Measurements from ENCODE around the gene BET1L.

DNA sequence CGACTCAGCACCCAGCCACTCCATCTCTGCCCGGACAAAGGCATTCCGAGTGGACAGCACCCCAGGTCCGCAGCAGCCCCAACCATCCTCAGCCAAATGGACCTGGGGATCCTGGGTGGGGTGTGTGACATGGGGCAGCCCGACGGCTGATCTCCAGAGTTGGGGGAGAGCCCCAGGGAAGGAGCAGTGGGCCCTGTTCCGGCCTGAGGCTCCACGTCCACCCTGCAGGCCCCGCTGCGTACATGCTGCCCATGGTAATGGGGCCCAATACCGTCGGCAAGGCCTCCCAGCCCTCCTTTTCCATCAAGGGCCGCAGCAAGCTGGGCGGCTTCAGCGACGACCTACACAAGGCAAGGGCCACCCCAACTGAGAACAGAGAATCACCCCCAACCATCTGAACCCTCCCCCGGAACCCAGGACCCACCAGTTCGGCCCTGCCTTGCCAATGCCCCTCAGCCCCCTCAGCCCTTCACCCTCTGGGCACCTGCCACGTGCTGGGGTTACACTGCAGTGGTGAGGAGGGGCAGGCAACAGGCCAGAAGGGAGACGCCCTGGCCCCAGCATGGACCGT lies 8.9 kb downstream of the BET1L start:
- TF ChIP-seq, protein P1, sequence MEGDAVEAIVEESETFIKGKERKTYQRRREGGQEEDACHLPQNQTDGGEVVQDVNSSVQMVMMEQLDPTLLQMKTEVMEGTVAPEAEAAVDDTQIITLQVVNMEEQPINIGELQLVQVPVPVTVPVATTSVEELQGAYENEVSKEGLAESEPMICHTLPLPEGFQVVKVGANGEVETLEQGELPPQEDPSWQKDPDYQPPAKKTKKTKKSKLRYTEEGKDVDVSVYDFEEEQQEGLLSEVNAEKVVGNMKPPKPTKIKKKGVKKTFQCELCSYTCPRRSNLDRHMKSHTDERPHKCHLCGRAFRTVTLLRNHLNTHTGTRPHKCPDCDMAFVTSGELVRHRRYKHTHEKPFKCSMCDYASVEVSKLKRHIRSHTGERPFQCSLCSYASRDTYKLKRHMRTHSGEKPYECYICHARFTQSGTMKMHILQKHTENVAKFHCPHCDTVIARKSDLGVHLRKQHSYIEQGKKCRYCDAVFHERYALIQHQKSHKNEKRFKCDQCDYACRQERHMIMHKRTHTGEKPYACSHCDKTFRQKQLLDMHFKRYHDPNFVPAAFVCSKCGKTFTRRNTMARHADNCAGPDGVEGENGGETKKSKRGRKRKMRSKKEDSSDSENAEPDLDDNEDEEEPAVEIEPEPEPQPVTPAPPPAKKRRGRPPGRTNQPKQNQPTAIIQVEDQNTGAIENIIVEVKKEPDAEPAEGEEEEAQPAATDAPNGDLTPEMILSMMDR (IDR thresholded peaks at IDR 0.05; ENCODE audit: low read depth, low read length) = no peak
- TF ChIP-seq, protein P2, sequence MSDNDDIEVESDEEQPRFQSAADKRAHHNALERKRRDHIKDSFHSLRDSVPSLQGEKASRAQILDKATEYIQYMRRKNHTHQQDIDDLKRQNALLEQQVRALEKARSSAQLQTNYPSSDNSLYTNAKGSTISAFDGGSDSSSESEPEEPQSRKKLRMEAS (IDR thresholded peaks at IDR 0.05; ENCODE audit: low read depth, low read length) = no peak
- no peak for TF ChIP-seq POLR2A (IDR thresholded peaks at IDR 0.05; ENCODE audit: extremely low read depth, insufficient read length)

Measured in NB4 (cell line).